K562 (cell line): Measurements from ENCODE around the gene DCUN1D3. TPM values are rescaled to one million over a fixed set of nuclear protein-coding genes. Genes with fewer than 3 reads are reported as not detected.
A peak's percentile ranks its signal among the peaks of the same experiment; 100 is the strongest.

Experiments
- BACH1 ChIP-seq: fragments of 200-800 bp; sonication (Bioruptor generic); IDR thresholded peaks from 2 replicates; pipeline ENCODE4 v1.6.1; 2016; ENCODE audit warnings: missing genetic modification characterization, missing compliant biosample characterization
- EP300 ChIP-seq: IDR thresholded peaks from 2 replicates; pipeline ENCODE4 v1.6.1; 2012; ENCODE audit warnings: low read length, improper control_type of control experiment
- EP400 ChIP-seq: fragments of 450-650 bp; IDR thresholded peaks from 2 replicates; pipeline ENCODE4 v1.6.1; 2017; ENCODE audit warnings: antibody characterized with exemption, mild to moderate bottlenecking, moderate library complexity
- FOSL1 ChIP-seq: fragments of 200-800 bp; sonication (Bioruptor generic); conservative IDR thresholded peaks from 2 replicates; pipeline ENCODE4 v1.6.1; 2016; ENCODE audit warnings: missing genetic modification characterization, missing compliant biosample characterization
- GABPB2 ChIP-seq: fragments of 250-450 bp; sonication (Bioruptor Pico); conservative IDR thresholded peaks from 2 replicates; pipeline ENCODE4 v1.5.1; 2021; ENCODE audit warnings: mild to moderate bottlenecking
- GATAD2A ChIP-seq: fragments of 450-650 bp; IDR thresholded peaks from 2 replicates; pipeline ENCODE4 v1.6.1; 2017
- JUND ChIP-seq, 2 experiments: IDR thresholded peaks; 2 replicates in 1 of 2; 3 replicates in 1 of 2; pipeline ENCODE4 v1.6.1; 2011; ENCODE audit warnings: borderline replicate concordance in 2 of 2, low read depth in 2 of 2, low read length in 2 of 2, improper control_type of control experiment in 1 of 2, missing biosample characterization in 1 of 2, missing genetic modification characterization in 1 of 2, missing genetic modification reagents in 1 of 2
- KLF13 ChIP-seq: fragments of 450-650 bp; IDR thresholded peaks from 2 replicates; pipeline ENCODE4 v1.6.1; 2016; ENCODE audit warnings: missing genetic modification characterization, low read depth, mild to moderate bottlenecking, missing compliant biosample characterization, moderate library complexity, borderline replicate concordance
- LEF1 ChIP-seq: fragments of 450-650 bp; IDR thresholded peaks from 2 replicates; pipeline ENCODE4 v1.6.1; 2016; ENCODE audit warnings: mild to moderate bottlenecking
- NR2C1 ChIP-seq, 2 experiments: fragments of 450-650 bp; IDR thresholded peaks; 2 replicates each; pipeline ENCODE4 v1.6.1; 2017; ENCODE audit warnings: mild to moderate bottlenecking in 2 of 2, antibody characterized with exemption in 1 of 2, inconsistent platforms in 1 of 2, missing compliant biosample characterization in 1 of 2, missing genetic modification characterization in 1 of 2
- RUNX1 ChIP-seq: sonication (generic); IDR thresholded peaks from 2 replicates; pipeline ENCODE4 v1.6.1; 2016; ENCODE audit warnings: antibody characterized with exemption, low read depth
- SREBF1 ChIP-seq: fragments of 150-350 bp; IDR thresholded peaks from 2 replicates; pipeline ENCODE4 v1.6.1; 2014; ENCODE audit warnings: antibody characterized with exemption, low read depth, low read length, borderline replicate concordance
- TCF3 ChIP-seq: sonication (generic); formaldehyde crosslinking; IDR thresholded peaks from 2 replicates; pipeline ENCODE4 v1.4.0; 2020; ENCODE audit warnings: mild to moderate bottlenecking, missing genetic modification reagents
- ZFP1 ChIP-seq: fragments of 450-650 bp; formaldehyde crosslinking; IDR thresholded peaks from 2 replicates; pipeline ENCODE4 v1.4.0; 2020; ENCODE audit warnings: mild to moderate bottlenecking, mixed read lengths
- ZNF197 ChIP-seq: fragments of 200-800 bp; sonication (Bioruptor generic); IDR thresholded peaks from 2 replicates; pipeline ENCODE4 v1.6.1; 2016; ENCODE audit warnings: low read depth, missing genetic modification characterization, missing compliant biosample characterization
- ZNF79 ChIP-seq: fragments of 250-450 bp; sonication (Bioruptor Pico); IDR thresholded peaks from 2 replicates; pipeline ENCODE4 v1.4.0; 2020; ENCODE audit warnings: low read depth, mild to moderate bottlenecking, moderate library complexity
- polyA plus RNA-seq, 8 experiments: library from polyadenylated mRNA; depleted of rRNA in 4 of 8; stranded (reverse) in 5 of 8; unstranded in 3 of 8; fragments of >200 nt; fragmentation: Nextera tagmentation in 2 of 8; fragmentation: Illumina TruSeq in 1 of 8; extraction: Ambion mirVana in 2 of 8; extraction: Trizol in 1 of 8; gene quantifications; 2 replicates each; pipeline versions ENCODE4 v1.2.1 to v1.2.3, GENCODE V29; 2011 to 2014; ENCODE audit warnings: inconsistent platforms in 1 of 8, missing spikeins in 1 of 8
- total RNA-seq, 7 experiments: library from RNA; depleted of rRNA in 6 of 7; stranded (reverse); fragments of >200 nt in 6 of 7; fragmentation: Illumina TruSeq in 2 of 7; extraction: Trizol in 2 of 7; gene quantifications; 2 replicates each; pipeline versions ENCODE4 v1.2.1 to v1.2.3, GENCODE V29; 2011 to 2021; ENCODE audit warnings: low replicate concordance in 1 of 7
- TF ChIP-seq, protein P1 (sequence below): fragments of 250-450 bp; sonication (Bioruptor Pico); IDR thresholded peaks from 2 replicates; pipeline ENCODE4 v1.4.0; 2020; ENCODE audit warnings: mild to moderate bottlenecking
- TF ChIP-seq, protein P2 (sequence below), 2 experiments: fragments of 450-650 bp; conservative IDR thresholded peaks; 2 replicates each; pipeline ENCODE4 v1.6.1; 2017; ENCODE audit warnings: mild to moderate bottlenecking in 2 of 2, moderate library complexity in 2 of 2
- TF ChIP-seq, protein P3 (sequence below): fragments of 250-450 bp; sonication (Bioruptor Pico); IDR thresholded peaks from 2 replicates; pipeline ENCODE4 v1.6.1; 2021; ENCODE audit warnings: mild to moderate bottlenecking
- TF ChIP-seq, protein P4 (sequence below): fragments of 250-450 bp; sonication (Bioruptor Pico); IDR thresholded peaks from 2 replicates; pipeline ENCODE4 v1.8.0; 2022; ENCODE audit warnings: moderate library complexity, mild to moderate bottlenecking, inconsistent platforms
- TF ChIP-seq, protein P5 (sequence below), 2 experiments: fragments of 450-650 bp in 1 of 2; sonication (generic) in 1 of 2; formaldehyde crosslinking in 1 of 2; IDR thresholded peaks in 1 of 2; conservative IDR thresholded peaks in 1 of 2; 2 replicates each; pipeline versions ENCODE4 v1.6.1 to v1.8.1; 2016 to 2023; ENCODE audit warnings: mild to moderate bottlenecking in 2 of 2, moderate library complexity in 2 of 2, inconsistent platforms in 1 of 2, missing genetic modification reagents in 1 of 2

DCUN1D3 gene
- total and polyA plus RNA-seq, 9 of the 15 experiments (the other 6 are each of a cell fraction or from before 2014, with no cell fraction given), result 1.0 to 4.7 (median 2.2) TPM

DNA sequence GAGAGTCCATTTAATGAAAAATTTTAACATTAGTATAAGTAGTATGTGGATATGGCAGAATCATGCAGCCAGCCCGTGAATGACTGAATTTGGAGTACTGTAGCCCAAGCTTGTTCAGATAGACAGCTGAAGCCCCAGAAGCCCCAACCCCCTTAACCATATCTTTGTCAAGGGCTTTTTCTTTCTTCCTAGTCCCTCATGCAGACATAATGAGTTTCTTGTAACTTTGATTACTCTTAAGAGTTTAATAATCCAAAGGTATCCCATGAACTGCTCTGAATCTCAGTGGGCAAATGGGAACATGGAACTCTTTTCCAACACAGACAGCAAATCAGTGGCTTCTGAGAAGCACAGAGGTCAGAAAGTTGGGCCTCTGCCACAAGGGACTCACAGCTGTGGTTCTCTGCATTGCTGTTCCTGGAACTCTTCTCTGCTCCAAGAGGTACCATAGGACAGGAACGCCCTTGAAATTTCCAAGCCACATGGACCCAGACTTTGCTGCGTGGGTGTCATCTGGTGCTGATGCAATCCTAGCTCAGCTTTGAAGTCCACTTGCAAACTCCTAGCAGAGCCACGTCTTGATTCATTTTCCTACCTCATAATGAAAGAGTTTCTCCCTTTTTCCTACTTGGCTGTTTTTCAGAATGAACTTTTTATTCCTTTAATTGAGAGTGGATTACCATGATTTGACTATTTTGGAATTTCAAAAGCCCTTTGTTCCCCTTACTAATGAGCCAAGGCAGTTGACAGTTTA, 18.5 kb upstream of the DCUN1D3 start (continued):
- TF ChIP-seq EP400 (peak; percentile 99), SREBF1 (no peak), ZFP1 (CRISPR knock-in tag) (no peak), EP300 (peak; percentile 76), KLF13 (no peak; the same call in 1 of the 2 replicates), GATAD2A (no peak), ZNF197 (CRISPR knock-in tag) (peak; percentile 49; the same call in 1 of the 2 replicates), TCF3 (CRISPR knock-in tag) (peak; percentile 63), ZNF79 (CRISPR knock-in tag) (no peak), NR2C1 (IDR thresholded peaks at IDR 0.05) (no peak), NR2C1 (tag; IDR thresholded peaks at IDR 0.05) (peak; percentile 48), FOSL1 (tag) (peak; percentile 65), RUNX1 (no peak), GABPB2 (CRISPR knock-in tag) (no peak), LEF1 (no peak; the same call in 1 of the 2 replicates), BACH1 (tag) (peak; percentile 33; the same call in 1 of the 2 replicates), JUND (IDR thresholded peaks at IDR 0.05; ENCODE audit: borderline replicate concordance, low read depth, low read length) (peak; percentile 91), JUND (tag; IDR thresholded peaks at IDR 0.05; ENCODE audit: borderline replicate concordance, low read depth, low read length) (peak; percentile 91; the same call in 2 of the 3 replicates)
- TF ChIP-seq, protein P1, sequence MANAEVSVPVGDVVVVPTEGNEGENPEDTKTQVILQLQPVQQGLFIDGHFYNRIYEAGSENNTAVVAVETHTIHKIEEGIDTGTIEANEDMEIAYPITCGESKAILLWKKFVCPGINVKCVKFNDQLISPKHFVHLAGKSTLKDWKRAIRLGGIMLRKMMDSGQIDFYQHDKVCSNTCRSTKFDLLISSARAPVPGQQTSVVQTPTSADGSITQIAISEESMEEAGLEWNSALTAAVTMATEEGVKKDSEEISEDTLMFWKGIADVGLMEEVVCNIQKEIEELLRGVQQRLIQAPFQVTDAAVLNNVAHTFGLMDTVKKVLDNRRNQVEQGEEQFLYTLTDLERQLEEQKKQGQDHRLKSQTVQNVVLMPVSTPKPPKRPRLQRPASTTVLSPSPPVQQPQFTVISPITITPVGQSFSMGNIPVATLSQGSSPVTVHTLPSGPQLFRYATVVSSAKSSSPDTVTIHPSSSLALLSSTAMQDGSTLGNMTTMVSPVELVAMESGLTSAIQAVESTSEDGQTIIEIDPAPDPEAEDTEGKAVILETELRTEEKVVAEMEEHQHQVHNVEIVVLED (CRISPR knock-in tag), result no peak
- TF ChIP-seq, protein P2, sequence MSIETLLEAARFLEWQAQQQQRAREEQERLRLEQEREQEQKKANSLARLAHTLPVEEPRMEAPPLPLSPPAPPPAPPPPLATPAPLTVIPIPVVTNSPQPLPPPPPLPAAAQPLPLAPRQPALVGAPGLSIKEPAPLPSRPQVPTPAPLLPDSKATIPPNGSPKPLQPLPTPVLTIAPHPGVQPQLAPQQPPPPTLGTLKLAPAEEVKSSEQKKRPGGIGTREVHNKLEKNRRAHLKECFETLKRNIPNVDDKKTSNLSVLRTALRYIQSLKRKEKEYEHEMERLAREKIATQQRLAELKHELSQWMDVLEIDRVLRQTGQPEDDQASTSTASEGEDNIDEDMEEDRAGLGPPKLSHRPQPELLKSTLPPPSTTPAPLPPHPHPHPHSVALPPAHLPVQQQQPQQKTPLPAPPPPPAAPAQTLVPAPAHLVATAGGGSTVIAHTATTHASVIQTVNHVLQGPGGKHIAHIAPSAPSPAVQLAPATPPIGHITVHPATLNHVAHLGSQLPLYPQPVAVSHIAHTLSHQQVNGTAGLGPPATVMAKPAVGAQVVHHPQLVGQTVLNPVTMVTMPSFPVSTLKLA (conservative IDR thresholded peaks at IDR 0.05), result peak; percentile 68 to 87
- TF ChIP-seq, protein P3, sequence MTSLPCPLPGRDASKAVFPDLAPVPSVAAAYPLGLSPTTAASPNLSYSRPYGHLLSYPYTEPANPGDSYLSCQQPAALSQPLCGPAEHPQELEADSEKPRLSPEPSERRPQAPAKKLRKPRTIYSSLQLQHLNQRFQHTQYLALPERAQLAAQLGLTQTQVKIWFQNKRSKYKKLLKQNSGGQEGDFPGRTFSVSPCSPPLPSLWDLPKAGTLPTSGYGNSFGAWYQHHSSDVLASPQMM (CRISPR knock-in tag), result no peak
- TF ChIP-seq, protein P4, sequence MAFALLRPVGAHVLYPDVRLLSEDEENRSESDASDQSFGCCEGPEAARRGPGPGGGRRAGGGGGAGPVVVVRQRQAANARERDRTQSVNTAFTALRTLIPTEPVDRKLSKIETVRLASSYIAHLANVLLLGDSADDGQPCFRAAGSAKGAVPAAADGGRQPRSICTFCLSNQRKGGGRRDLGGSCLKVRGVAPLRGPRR, result no peak
- TF ChIP-seq, protein P5, sequence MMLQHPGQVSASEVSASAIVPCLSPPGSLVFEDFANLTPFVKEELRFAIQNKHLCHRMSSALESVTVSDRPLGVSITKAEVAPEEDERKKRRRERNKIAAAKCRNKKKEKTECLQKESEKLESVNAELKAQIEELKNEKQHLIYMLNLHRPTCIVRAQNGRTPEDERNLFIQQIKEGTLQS (IDR thresholded peaks at IDR 0.05), result peak; percentile 99
- TF ChIP-seq, protein P5 (CRISPR knock-in tag; conservative IDR thresholded peaks at IDR 0.05), result no peak; the same call in 1 of the 2 replicates
